Activated T-cell treated with anti-CD3 and anti-CD28 coated beads, Interleukin-2, amount 50 U/mL, for 1 hour (primary cell): ENCODE results near the gene ARL6.
"Not testable (repeated sequence)": the region's sequence is repeated elsewhere in the genome, so short reads cannot be mapped to it uniquely, and the experiment has no call there.

ENCODE experiments used
- DNase-seq: peaks from one replicate; pipeline ENCODE4 v3.0.0-alpha.2; 2020

ARL6 gene

GRCh38 chr3:97821774-97822358 lies 57.3 kb downstream of the ARL6 start, which contains the start of gene CRYBG3:
Gene CRYBG3, plus strand, starts transcription at chr3:97822011. Its CDS starts 196 bp downstream, at chr3:97822207.
- DNase-seq: peak; percentile 87

- DNase-seq: peak; percentile 36
Observed at GRCh38 chr3:97822359-97822775, 57.8 kb downstream of the ARL6 start.

GRCh38 chr3:97823046-97824004 lies 58.8 kb downstream of the ARL6 start:
- no peak for DNase-seq

- DNase-seq: no peak
Observed at GRCh38 chr3:97825101-97825500, 60.5 kb downstream of the ARL6 start.

- DNase-seq: no peak
Observed at GRCh38 chr3:97827741-97828471, 63.3 kb downstream of the ARL6 start.

- no peak for DNase-seq
Observed at GRCh38 chr3:97829198-97829597, 64.6 kb downstream of the ARL6 start.

GRCh38 chr3:97830638-97831037 lies 66.1 kb downstream of the ARL6 start:
- DNase-seq: no peak

- no peak for DNase-seq
Observed at GRCh38 chr3:97831140-97831539, 66.6 kb downstream of the ARL6 start.

- DNase-seq: not testable (repeated sequence)
Observed at GRCh38 chr3:97833184-97833583, 68.6 kb downstream of the ARL6 start.

- DNase-seq: no peak
Observed at GRCh38 chr3:97835761-97836160, 71.2 kb downstream of the ARL6 start.

GRCh38 chr3:97838393-97838792 lies 73.8 kb downstream of the ARL6 start:
- no peak for DNase-seq

GRCh38 chr3:97839944-97840343 lies 75.4 kb downstream of the ARL6 start:
- DNase-seq: no peak

GRCh38 chr3:97841304-97841703 lies 76.7 kb downstream of the ARL6 start:
- no peak for DNase-seq

- DNase-seq: no peak
Observed at GRCh38 chr3:97841956-97842355, 77.4 kb downstream of the ARL6 start.

- no peak for DNase-seq
Observed at GRCh38 chr3:97848779-97849178, 84.2 kb downstream of the ARL6 start.
